ENCODE data around the gene DPM3. TPM values are rescaled to one million over a fixed set of nuclear protein-coding genes. Genes with fewer than 3 reads are reported as not detected.
"Not testable (repeated sequence)": the region's sequence is repeated elsewhere in the genome, so short reads cannot be mapped to it uniquely, and the experiment has no call there.

Gene DPM3
- total RNA-seq, 1 experiment from 2014 or later: 113 TPM

GRCh38 chr1:155158991-155159390, 18.7 kb upstream of the DPM3 start:
- DNase-seq (ENCODE audit: low read depth, low spot score) (no peak), ATAC-seq (no peak)
- Histone ChIP-seq H2AFZ (ENCODE audit: low read depth, low read length, poor library complexity, severe bottlenecking) (no peak overlapping the region), H3K9me2 (ENCODE audit: insufficient read depth) (no peaks in the 10 kb centered on the region), H3K27me3 (ENCODE audit: insufficient read depth, low read length) (no peaks in the 10 kb centered on the region), H3K4me3 (replicated peaks in 1 of 2; ENCODE audit: low read depth in 1 of 2, low read length in 2 of 2) (no peak overlapping the region), H3K4me1 (ENCODE audit: control insufficient read depth in 1 of 2, insufficient read depth in 2 of 2, low read length in 2 of 2) (no peaks in the 10 kb centered on the region), H3K79me2 (ENCODE audit: insufficient read depth, low read length) (no peaks in the 10 kb centered on the region), H3K36me3 (ENCODE audit: control insufficient read depth in 1 of 2, insufficient read depth in 2 of 2, low read length in 2 of 2) (no peaks in the 10 kb centered on the region), H3K27ac (ENCODE audit: low read depth, low read length) (no peak overlapping the region), H3K9ac (ENCODE audit: low read length) (no peak overlapping the region), H3K9me3 (ENCODE audit: control insufficient read depth in 1 of 2, insufficient read depth in 1 of 2, low read depth in 1 of 2, low read length in 2 of 2) (no peaks in the 10 kb centered on the region), H4K20me1 (ENCODE audit: insufficient read depth) (no peaks in the 10 kb centered on the region), H3K4me2 (ENCODE audit: low read length) (no peak overlapping the region)
- TF ChIP-seq ZFX (IDR thresholded peaks at IDR 0.05) (no peak), CBX3 (IDR thresholded peaks at IDR 0.05; ENCODE audit: low read depth) (no peak), ELF1 (IDR thresholded peaks at IDR 0.05; ENCODE audit: borderline replicate concordance, low read depth) (no peak), ATF3 (IDR thresholded peaks at IDR 0.05) (no peak), REST (IDR thresholded peaks at IDR 0.05; ENCODE audit: low read depth) (no peak), RAD21 (IDR thresholded peaks at IDR 0.05; ENCODE audit: low read depth) (no peak), FOSL1 (IDR thresholded peaks at IDR 0.05; ENCODE audit: low read depth) (no peak)
- CTCF ChIA-PET: interaction anchor here (0.6 to 1.0 kb wide), 3 partner anchors 9 to 68 kb away, joined by 3 to 4 read pairs (median 3); no protein-coding TSS in a partner anchor
- RAD21 ChIA-PET (ENCODE audit: low non-redundant PET in 1 of 2, low total read pairs in 2 of 2, uncharacterized antibody in 2 of 2, unreplicated experiment in 2 of 2): no interaction called here
- POLR2A ChIA-PET: no interaction called here
- BruUV-seq (replicated peaks): no TSS peak
- intact Hi-C loops (cut with micrococcal nuclease): no loop called here

GRCh38 chr1:155155996-155156643, 15.8 kb upstream of the DPM3 start:
- H4K20me1 ChIP-seq (ENCODE audit: insufficient read depth); H3K9me3 ChIP-seq (ENCODE audit: control insufficient read depth in 1 of 2, insufficient read depth in 1 of 2, low read depth in 1 of 2, low read length in 2 of 2); H2AFZ ChIP-seq (ENCODE audit: low read depth, low read length, poor library complexity, severe bottlenecking); H3K9me2 ChIP-seq (ENCODE audit: insufficient read depth); RAD21 ChIA-PET (ENCODE audit: low non-redundant PET in 1 of 2, low total read pairs in 2 of 2, uncharacterized antibody in 2 of 2, unreplicated experiment in 2 of 2); intact Hi-C loops (cut with micrococcal nuclease); H3K9ac ChIP-seq (ENCODE audit: low read length); POLR2A ChIA-PET; H3K4me2 ChIP-seq (ENCODE audit: low read length); DNase-seq (ENCODE audit: low read depth, low spot score); H3K27ac ChIP-seq (ENCODE audit: low read depth, low read length); H3K27me3 ChIP-seq (ENCODE audit: insufficient read depth, low read length); H3K79me2 ChIP-seq (ENCODE audit: insufficient read depth, low read length); BruUV-seq (replicated peaks); H3K4me1 ChIP-seq (ENCODE audit: control insufficient read depth in 1 of 2, insufficient read depth in 2 of 2, low read length in 2 of 2); H3K4me3 ChIP-seq (replicated peaks in 1 of 2; ENCODE audit: low read depth in 1 of 2, low read length in 2 of 2); H3K36me3 ChIP-seq (ENCODE audit: control insufficient read depth in 1 of 2, insufficient read depth in 2 of 2, low read length in 2 of 2); ATAC-seq: not testable (repeated sequence)
- CTCF ChIA-PET: interaction anchor here (1.6 kb wide), 1 partner anchor 11 kb away, joined by 4 read pairs; no protein-coding TSS in a partner anchor

All from HCT116 (cell line).